DND-41 (cell line): ENCODE results near the gene CANX.

Source experiments
- CTCF ChIP-seq: IDR thresholded peaks from 2 replicates; pipeline ENCODE4 v1.5.1; 2012; ENCODE audit warnings: borderline replicate concordance, low read length, moderate library complexity, mild to moderate bottlenecking; ENCODE audit not compliant: poor library complexity, severe bottlenecking; ENCODE audit errors: extremely low read depth
- EZH2 ChIP-seq: IDR thresholded peaks from 3 replicates; pipeline ENCODE4 v1.6.1; 2012; ENCODE audit warnings: borderline replicate concordance, low read depth, mild to moderate bottlenecking, moderate library complexity, low read length, inconsistent platforms; ENCODE audit not compliant: severe bottlenecking

GRCh38 chr5:179759581-179760551 is 61.1 kb downstream of the CANX start:
- TF ChIP-seq CTCF: no peak
- TF ChIP-seq EZH2: no peak
